Eye (tissue), 1 donor: ENCODE data around the gene COL20A1.

Experiments
- DNase-seq: peaks from one replicate; pipeline ENCODE4 v3.0.0-alpha.2; 2015

COL20A1 gene

GRCh38 chr20:63309261-63310071 is 16.5 kb downstream of the COL20A1 start:
- DNase-seq: peak; percentile 85

DNA sequence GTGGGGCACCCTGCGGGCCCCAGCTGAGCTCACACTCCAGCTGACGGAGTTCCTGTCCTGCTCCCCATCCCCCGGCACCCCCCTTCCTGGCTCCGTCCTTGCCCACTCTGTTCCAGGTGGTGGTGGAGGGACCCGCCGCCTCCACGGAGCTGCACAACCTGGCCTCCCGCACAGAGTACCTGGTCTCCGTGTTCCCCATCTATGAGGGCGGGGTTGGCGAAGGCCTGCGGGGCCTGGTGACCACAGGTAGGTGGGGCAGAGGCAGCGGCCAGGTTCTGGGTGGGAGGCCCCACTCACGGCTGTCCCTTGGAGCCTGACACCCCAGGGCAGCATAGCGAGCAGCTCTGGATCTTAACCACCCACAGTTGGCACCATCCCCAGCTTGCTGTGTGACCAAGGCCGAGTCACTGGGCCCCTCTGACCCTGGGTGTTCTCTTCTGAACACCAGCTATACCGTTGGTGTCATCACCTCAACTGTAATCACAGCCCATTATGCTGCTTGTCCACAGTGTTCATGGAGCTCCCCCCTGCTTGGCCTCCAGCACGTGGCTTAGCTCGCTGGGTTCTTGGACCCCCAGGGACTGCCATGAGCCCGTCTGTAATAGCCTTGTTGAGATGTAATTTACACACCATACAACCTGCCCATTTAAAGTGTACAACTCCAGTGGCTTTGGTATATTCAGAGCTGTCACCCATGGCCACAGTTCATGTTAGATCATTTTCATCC is 17.4 kb downstream of the COL20A1 start:
- no peak for DNase-seq

GRCh38 chr20:63311186-63311832 is 18.3 kb downstream of the COL20A1 start:
- no peak for DNase-seq

DNA sequence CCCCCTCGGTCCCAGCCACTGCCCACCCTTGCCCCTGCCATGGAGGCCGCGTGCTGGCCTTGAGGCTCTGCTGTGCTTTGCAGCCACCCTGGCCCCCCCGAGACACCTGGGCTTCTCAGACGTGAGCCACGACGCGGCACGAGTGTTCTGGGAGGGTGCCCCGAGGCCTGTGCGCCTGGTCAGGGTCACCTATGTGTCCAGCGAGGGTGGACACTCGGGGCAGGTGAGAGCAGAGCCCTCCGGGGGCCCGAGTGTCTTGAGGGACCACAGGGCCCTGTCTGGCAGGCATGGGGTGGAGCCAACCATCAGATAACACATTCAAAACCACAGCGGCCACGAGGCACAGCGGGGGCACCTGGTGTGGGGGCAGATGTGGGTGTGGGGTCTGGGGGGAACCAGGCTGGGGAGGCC is 18.9 kb downstream of the COL20A1 start:
- no peak for DNase-seq

DNA sequence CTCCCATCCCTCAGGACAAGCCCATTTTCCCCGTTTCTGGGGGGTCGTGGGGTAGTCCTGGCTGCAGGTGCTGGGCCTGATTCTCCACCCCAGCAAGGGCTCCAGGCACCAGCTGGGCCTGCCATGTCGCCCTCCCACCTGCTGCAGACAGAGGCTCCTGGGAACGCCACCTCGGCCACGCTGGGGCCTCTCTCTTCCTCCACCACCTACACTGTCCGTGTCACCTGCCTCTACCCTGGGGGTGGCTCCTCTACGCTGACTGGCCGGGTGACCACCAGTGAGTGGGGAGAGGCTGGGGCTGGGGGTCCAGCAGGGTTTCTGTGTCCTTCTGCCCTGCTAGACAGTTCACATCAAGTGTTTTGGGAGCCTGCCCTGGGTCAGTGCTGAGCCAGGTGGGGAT is 19.3 kb downstream of the COL20A1 start:
- no peak for DNase-seq

DNA sequence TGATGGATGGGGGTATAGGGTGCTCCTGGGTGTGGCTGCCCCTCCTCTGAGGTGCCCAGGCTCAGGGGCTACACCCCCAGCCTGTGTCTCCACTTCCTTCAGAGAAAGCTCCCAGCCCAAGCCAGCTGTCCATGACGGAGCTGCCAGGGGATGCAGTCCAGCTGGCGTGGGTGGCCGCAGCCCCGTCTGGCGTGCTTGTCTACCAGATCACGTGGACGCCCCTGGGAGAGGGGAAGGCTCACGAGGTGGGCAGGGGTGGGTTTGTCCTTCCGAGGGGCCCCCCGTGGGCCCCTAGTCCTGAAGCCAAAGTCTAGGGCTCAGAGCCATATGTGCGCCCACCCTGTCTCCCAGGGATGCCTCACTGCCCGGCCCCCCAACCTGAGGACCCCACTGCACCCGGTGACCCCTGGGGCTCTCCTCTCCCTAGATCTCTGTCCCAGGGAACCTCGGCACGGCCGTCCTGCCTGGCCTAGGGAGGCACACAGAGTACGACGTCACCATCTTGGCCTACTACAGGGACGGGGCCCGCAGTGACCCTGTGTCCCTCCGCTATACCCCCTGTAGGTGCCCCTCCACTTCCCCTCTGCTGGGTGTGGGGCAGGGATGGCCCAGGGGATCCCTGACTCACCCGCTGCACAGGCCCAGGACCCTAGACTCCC is 19.8 kb downstream of the COL20A1 start:
- no peak for DNase-seq

DNA sequence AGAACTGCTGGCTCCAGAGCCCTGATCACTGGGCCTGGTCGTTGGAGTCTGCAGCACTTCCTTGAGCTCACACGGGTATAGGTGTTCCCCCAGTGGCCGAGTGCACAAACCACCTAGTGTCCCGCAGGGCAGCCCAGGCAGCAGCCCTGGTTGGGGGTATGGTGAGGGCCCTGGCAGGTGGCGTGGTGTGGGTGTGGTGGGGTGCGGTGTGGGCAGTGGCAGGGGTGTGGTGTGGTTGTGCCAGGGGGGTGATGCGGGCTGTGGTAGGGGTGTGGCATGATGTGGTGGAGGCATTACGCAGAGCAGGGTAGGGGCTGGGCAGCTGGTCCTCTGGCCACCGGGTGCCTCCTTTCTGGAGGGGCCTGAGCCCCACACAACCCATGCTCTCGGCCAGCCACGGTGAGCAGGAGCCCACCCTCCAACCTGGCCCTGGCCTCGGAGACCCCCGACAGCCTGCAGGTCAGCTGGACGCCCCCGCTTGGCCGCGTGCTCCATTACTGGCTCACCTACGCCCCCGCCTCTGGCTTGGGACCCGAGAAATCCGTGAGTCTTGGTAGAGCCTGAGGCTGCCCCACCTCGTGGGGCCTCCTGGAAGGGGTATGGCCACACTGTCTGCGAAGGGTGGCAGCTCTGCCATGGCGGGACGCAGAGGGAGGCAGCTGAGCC is 20.5 kb downstream of the COL20A1 start:
- no peak for DNase-seq

- no peak for DNase-seq
These were observed 21.1 kb downstream of the COL20A1 start for GRCh38 chr20:63314015-63314471.

- DNase-seq: no peak
These were observed 21.7 kb downstream of the COL20A1 start for GRCh38 chr20:63314566-63315239.

GRCh38 chr20:63315240-63315689 is 22.3 kb downstream of the COL20A1 start:
- no peak for DNase-seq

- DNase-seq: no peak
These were observed 22.9 kb downstream of the COL20A1 start for GRCh38 chr20:63315731-63316491.

DNA sequence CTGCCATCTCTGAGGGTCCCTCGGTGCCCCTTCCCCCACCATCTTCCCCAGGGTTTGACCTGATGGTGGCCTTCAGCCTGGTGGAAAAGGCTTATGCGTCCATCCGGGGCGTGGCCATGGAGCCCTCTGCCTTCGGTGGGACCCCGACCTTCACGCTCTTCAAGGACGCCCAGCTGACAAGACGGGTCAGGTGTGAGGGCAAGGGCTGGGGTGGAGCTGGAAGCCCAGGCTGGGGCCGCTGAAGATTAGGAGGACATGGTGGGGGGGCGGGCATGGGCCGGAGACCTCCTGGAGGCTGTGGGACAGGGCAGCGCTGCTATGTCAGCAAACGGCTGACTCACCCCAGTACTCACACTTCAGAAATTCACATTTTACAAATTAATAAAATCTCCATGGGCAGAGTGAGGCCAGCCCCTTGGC is 23.5 kb downstream of the COL20A1 start:
- no peak for DNase-seq

GRCh38 chr20:63317061-63317460 is 24.1 kb downstream of the COL20A1 start:
- no peak for DNase-seq

- DNase-seq: no peak
These were observed 24.8 kb downstream of the COL20A1 start for GRCh38 chr20:63317601-63318291.

DNA sequence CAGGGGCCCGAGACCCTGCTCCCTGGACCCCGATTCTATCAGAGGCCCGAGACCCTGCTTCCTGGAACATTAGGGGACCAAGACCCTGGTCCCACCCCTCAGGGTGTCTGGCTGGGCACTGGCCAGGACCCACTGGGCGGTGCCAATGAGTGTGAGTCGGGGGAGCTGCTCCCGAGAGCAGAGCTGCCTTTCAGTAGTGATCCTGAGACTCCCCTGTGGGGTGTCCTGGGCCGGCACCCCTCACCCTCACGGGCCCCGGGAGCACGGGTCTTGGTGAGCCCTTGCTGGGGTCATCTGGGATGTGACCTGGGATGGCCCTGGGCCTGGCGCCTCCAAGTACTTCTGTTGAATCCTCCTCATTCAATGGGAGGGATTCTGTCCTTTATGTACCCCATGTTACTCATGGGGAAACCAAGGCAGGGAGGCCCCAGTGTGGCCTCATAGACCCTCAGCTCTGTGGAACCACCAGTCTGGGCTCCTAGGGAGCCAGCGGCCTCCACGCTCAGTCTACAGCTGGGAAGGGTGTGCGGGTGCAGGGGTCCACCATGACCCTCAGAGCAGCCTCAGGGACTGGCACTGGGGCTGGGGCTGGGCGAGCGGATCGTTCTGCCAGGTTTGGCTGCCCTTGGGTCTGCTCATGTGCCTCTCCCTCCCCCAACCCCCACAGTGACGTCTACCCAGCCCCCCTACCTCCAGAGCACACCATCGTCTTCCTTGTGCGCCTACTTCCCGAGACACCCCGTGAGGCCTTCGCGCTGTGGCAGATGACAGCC is 25.6 kb downstream of the COL20A1 start:
- no peak for DNase-seq

- no peak for DNase-seq
These were observed 26.4 kb downstream of the COL20A1 start for GRCh38 chr20:63319164-63320040.

DNA sequence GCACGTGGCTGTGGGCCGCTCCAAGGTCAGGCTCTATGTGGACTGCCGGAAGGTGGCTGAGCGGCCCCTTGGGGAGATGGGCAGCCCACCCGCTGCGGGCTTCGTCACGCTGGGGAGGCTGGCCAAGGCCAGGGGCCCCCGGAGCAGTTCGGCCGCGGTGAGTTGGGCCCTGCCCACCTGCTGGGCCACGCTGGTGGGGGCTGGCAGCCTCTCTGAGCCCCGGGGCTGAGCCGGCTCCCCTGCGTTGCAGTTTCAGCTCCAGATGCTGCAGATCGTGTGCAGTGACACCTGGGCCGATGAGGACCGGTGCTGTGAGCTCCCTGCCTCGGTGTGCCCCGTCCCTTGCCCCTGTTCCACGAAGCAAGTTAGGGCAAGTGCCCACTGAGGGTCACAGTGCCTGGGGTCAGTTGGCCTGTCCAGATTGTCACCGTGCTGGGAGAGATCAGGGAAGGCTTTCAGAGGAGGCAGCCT is 27.1 kb downstream of the COL20A1 start:
- DNase-seq: no peak

DNA sequence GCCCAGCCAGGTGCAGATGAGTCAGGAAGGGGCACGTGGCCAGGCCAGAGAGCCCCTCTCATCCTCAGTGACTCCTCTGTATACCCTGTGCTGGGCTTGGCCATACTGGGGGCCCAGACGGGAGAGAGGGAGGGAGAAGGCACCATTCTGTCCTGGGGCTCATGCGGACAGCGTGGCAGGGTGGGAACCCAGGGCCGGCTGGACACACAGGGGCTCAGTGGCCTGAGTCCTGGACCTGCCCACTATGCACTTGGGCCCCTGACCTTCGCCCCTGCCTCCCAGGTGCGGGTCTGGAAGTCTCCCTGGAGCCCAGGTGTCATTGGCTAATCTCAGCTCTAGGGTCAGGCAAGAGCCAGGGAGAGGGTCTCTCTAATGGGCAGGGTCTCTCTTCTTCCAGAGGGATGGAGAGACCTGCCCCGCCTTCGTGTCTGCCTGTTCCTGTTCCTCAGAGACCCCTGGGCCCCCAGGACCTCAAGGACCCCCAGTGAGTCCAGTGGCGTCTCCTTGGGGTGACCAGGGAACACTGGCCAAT is 27.7 kb downstream of the COL20A1 start:
- DNase-seq: no peak
